Neural cell (in vitro differentiated cells): ENCODE measurements around the gene PDLIM3. TPM values are rescaled to one million over a fixed set of nuclear protein-coding genes. Genes with fewer than 3 reads are reported as not detected.

Experiments
- H2AFZ ChIP-seq: fragments of 200-600, 300-800 bp; sonication (generic), shearing (Covaris generic); 2 replicates; pipeline ENCODE4 v1.6.0; 2014; ENCODE audit warnings: low read depth, mild to moderate bottlenecking, antibody characterized with exemption, low read length, moderate library complexity
- H3F3A ChIP-seq: fragments of 200-600 bp; shearing (Covaris generic); 2 replicates; pipeline ENCODE4 v1.6.1; 2016; ENCODE audit warnings: mild to moderate bottlenecking, moderate library complexity, mixed read lengths, antibody characterized with exemption, low read length; ENCODE audit not compliant: insufficient read depth, poor library complexity, severe bottlenecking
- H3K27ac ChIP-seq: fragments of 200-600, 300-800 bp; sonication (generic), shearing (Covaris generic); 2 replicates; pipeline ENCODE4 v1.5.1; 2014; ENCODE audit warnings: mild to moderate bottlenecking, low read length, moderate library complexity
- H3K27me3 ChIP-seq: fragments of 300-800, 200-600 bp; sonication (generic), shearing (Covaris generic); 2 replicates; pipeline ENCODE4 v1.6.0; 2014; ENCODE audit warnings: mild to moderate bottlenecking, low read depth, low read length, moderate library complexity; ENCODE audit not compliant: insufficient read depth
- H3K36me3 ChIP-seq: fragments of 300-800, 200-600 bp; sonication (generic), shearing (Covaris generic); 2 replicates; pipeline ENCODE4 v1.5.1; 2014; ENCODE audit warnings: mild to moderate bottlenecking, antibody characterized with exemption, low read length, moderate library complexity; ENCODE audit not compliant: insufficient read depth
- H3K4me2 ChIP-seq: fragments of 300-800, 200-600 bp; sonication (generic), shearing (Covaris generic); 2 replicates; pipeline ENCODE4 v1.6.0; 2014; ENCODE audit warnings: mild to moderate bottlenecking, low read length
- H3K4me3 ChIP-seq: fragments of 300-800, 200-600 bp; sonication (generic), shearing (Covaris generic); 2 replicates; pipeline ENCODE4 v1.5.1; 2014; ENCODE audit warnings: mild to moderate bottlenecking, low read length, moderate library complexity
- H3K79me2 ChIP-seq: fragments of 200-600 bp; shearing (Covaris generic); replicated peaks from 2 replicates; pipeline ENCODE4 v1.6.0; 2014; ENCODE audit warnings: mild to moderate bottlenecking, low read length, moderate library complexity; ENCODE audit not compliant: insufficient read depth
- H3K9ac ChIP-seq: fragments of 300-800, 200-600 bp; sonication (generic), shearing (Covaris generic); 2 replicates; pipeline ENCODE4 v1.6.1; 2016; ENCODE audit warnings: mild to moderate bottlenecking, low read length, mixed read lengths
- H3K9me2 ChIP-seq: fragments of 200-600 bp; shearing (Covaris generic); 2 replicates; pipeline ENCODE4 v1.6.1; 2016; ENCODE audit warnings: mild to moderate bottlenecking, low read length, mixed read lengths; ENCODE audit not compliant: insufficient read depth
- H3K9me3 ChIP-seq: fragments of 200-600, 300-800 bp; sonication (generic), shearing (Covaris generic); 2 replicates; pipeline ENCODE4 v1.6.1; 2016; ENCODE audit warnings: mild to moderate bottlenecking, mixed run types, low read length, moderate library complexity, mixed read lengths
- H4K20me1 ChIP-seq: fragments of 200-600 bp; shearing (Covaris generic); 2 replicates; pipeline ENCODE4 v1.6.1; 2016; ENCODE audit warnings: mild to moderate bottlenecking, mixed run types; ENCODE audit not compliant: insufficient read depth
- EP300 ChIP-seq: fragments of 450-650 bp; conservative IDR thresholded peaks from 2 replicates; pipeline ENCODE4 v1.6.1; 2014; ENCODE audit warnings: antibody characterized with exemption, mild to moderate bottlenecking, moderate library complexity; ENCODE audit not compliant: poor library complexity, severe bottlenecking
- EZH2 ChIP-seq: fragments of 200-600, 300-800 bp; shearing (Covaris generic), sonication (generic); IDR thresholded peaks from 2 replicates; pipeline ENCODE4 v1.6.1; 2014; ENCODE audit warnings: antibody characterized with exemption, low read length, borderline replicate concordance, mild to moderate bottlenecking; ENCODE audit not compliant: insufficient read depth, poor library complexity, severe bottlenecking
- MXI1 ChIP-seq: fragments of 450-650 bp; conservative IDR thresholded peaks from 2 replicates; pipeline ENCODE4 v1.6.1; 2014; ENCODE audit warnings: antibody characterized with exemption, mild to moderate bottlenecking; ENCODE audit not compliant: poor library complexity, severe bottlenecking
- POLR2AphosphoS5 ChIP-seq: IDR thresholded peaks from 2 replicates; pipeline ENCODE4 v1.6.1; 2012
- RAD21 ChIP-seq: fragments of 450-650 bp; conservative IDR thresholded peaks from 2 replicates; pipeline ENCODE4 v1.6.1; 2014; ENCODE audit warnings: antibody characterized with exemption, mild to moderate bottlenecking, moderate library complexity
- SMC3 ChIP-seq: fragments of 450-650 bp; conservative IDR thresholded peaks from 2 replicates; pipeline ENCODE4 v1.6.1; 2014; ENCODE audit warnings: antibody characterized with exemption, mild to moderate bottlenecking, moderate library complexity; ENCODE audit not compliant: poor library complexity
- TAF1 ChIP-seq: IDR thresholded peaks from 2 replicates; pipeline ENCODE4 v1.6.1; 2012; ENCODE audit warnings: low read depth
- polyA plus RNA-seq: library from polyadenylated mRNA; depleted of rRNA; stranded (reverse); fragments of >200 nt; gene quantifications from 2 replicates; pipeline ENCODE4 v1.2.3, GENCODE V29; 2014
- TF ChIP-seq, protein P1 (sequence below): fragments of 450-650 bp; IDR thresholded peaks from 2 replicates; pipeline ENCODE4 v1.5.1; 2014; ENCODE audit warnings: antibody characterized with exemption, mild to moderate bottlenecking, moderate library complexity; ENCODE audit not compliant: poor library complexity, severe bottlenecking
- TF ChIP-seq, protein P2 (sequence below): IDR thresholded peaks from 2 replicates; pipeline ENCODE4 v1.6.1; 2012; ENCODE audit warnings: borderline replicate concordance

The PDLIM3 gene
- polyA plus RNA-seq, 1 donor from 2014 or later: 1.8 TPM

DNA sequence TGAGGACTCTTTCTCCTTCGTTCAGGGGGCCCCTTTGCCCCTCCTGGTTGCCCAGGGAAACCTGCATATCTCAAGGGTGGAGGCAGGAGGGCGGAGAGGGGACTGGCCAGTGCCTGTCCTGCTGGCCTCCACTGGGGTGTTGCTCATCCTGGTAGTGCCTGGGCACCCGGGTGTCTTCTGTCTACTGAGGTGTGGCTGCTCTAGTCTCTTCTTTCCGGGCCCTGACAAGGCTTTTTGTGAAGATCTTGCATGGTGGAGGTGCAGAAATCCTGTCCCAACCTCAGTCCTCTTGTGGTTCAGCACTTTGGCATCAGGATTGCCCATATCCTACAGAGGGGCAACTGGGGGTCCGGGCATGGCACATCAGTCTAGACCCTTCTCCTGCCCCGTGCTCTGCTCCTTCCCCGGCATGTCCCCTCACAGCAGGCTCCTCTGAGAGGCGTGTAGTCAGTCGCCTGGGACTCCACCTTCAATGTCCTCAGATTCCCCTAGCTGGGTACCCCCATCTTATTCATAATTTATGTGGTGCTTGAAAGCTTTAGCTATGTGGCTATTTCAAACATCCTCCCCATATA lies 65.6 kb downstream of the PDLIM3 start:
- TF ChIP-seq MXI1: no peak
- no peak for TF ChIP-seq SMC3
- TF ChIP-seq EP300: no peak
- TF ChIP-seq TAF1: no peak
- no peak for TF ChIP-seq POLR2AphosphoS5
- TF ChIP-seq RAD21: no peak
- no peak for TF ChIP-seq EZH2
- TF ChIP-seq, protein P1, sequence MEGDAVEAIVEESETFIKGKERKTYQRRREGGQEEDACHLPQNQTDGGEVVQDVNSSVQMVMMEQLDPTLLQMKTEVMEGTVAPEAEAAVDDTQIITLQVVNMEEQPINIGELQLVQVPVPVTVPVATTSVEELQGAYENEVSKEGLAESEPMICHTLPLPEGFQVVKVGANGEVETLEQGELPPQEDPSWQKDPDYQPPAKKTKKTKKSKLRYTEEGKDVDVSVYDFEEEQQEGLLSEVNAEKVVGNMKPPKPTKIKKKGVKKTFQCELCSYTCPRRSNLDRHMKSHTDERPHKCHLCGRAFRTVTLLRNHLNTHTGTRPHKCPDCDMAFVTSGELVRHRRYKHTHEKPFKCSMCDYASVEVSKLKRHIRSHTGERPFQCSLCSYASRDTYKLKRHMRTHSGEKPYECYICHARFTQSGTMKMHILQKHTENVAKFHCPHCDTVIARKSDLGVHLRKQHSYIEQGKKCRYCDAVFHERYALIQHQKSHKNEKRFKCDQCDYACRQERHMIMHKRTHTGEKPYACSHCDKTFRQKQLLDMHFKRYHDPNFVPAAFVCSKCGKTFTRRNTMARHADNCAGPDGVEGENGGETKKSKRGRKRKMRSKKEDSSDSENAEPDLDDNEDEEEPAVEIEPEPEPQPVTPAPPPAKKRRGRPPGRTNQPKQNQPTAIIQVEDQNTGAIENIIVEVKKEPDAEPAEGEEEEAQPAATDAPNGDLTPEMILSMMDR: no peak
- TF ChIP-seq, protein P2, sequence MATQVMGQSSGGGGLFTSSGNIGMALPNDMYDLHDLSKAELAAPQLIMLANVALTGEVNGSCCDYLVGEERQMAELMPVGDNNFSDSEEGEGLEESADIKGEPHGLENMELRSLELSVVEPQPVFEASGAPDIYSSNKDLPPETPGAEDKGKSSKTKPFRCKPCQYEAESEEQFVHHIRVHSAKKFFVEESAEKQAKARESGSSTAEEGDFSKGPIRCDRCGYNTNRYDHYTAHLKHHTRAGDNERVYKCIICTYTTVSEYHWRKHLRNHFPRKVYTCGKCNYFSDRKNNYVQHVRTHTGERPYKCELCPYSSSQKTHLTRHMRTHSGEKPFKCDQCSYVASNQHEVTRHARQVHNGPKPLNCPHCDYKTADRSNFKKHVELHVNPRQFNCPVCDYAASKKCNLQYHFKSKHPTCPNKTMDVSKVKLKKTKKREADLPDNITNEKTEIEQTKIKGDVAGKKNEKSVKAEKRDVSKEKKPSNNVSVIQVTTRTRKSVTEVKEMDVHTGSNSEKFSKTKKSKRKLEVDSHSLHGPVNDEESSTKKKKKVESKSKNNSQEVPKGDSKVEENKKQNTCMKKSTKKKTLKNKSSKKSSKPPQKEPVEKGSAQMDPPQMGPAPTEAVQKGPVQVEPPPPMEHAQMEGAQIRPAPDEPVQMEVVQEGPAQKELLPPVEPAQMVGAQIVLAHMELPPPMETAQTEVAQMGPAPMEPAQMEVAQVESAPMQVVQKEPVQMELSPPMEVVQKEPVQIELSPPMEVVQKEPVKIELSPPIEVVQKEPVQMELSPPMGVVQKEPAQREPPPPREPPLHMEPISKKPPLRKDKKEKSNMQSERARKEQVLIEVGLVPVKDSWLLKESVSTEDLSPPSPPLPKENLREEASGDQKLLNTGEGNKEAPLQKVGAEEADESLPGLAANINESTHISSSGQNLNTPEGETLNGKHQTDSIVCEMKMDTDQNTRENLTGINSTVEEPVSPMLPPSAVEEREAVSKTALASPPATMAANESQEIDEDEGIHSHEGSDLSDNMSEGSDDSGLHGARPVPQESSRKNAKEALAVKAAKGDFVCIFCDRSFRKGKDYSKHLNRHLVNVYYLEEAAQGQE: no peak
- Histone ChIP-seq H2AFZ (no peak overlapping the region), H3K9ac (no peak overlapping the region), H3K27ac (no peak overlapping the region), H3K36me3 (no peaks in the 10 kb centered on the region), H3K27me3 (no peaks in the 10 kb centered on the region), H3F3A (peaks cover 3% of the 10 kb centered on the region), H3K4me2 (no peak overlapping the region), H3K9me3 (no peaks in the 10 kb centered on the region), H4K20me1 (no peaks in the 10 kb centered on the region), H3K79me2 (no peaks in the 10 kb centered on the region), H3K4me3 (no peak overlapping the region), H3K9me2 (no peaks in the 10 kb centered on the region)

DNA sequence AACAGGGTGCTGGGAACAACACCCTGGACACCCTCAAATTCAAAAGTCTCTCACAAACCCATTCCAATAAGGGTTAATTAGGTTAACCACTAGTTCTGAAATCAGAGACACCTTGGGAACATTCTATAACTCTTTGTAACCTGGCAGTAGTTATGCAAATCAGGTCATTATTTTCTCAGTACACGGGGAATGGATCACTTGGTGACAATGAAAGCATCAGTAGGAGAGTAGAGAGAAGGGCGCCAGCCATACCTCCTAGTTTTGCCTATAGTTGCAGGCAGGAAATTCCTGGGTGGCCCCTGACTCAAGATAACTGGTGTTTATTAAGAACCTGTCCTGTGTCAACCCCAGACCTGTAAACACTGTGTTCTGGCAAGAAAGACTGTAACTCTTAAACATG lies 66.3 kb downstream of the PDLIM3 start:
- Histone ChIP-seq H3K9me3 (no peaks in the 10 kb centered on the region), H3K4me2 (no peak overlapping the region), H3K36me3 (no peaks in the 10 kb centered on the region), H3K9ac (no peak overlapping the region), H2AFZ (no peak overlapping the region), H3F3A (peaks cover 3% of the 10 kb centered on the region), H3K27ac (no peak overlapping the region), H3K79me2 (no peaks in the 10 kb centered on the region), H3K4me3 (no peak overlapping the region), H3K9me2 (no peaks in the 10 kb centered on the region), H4K20me1 (no peaks in the 10 kb centered on the region), H3K27me3 (no peaks in the 10 kb centered on the region)
- TF ChIP-seq EP300: no peak

DNA sequence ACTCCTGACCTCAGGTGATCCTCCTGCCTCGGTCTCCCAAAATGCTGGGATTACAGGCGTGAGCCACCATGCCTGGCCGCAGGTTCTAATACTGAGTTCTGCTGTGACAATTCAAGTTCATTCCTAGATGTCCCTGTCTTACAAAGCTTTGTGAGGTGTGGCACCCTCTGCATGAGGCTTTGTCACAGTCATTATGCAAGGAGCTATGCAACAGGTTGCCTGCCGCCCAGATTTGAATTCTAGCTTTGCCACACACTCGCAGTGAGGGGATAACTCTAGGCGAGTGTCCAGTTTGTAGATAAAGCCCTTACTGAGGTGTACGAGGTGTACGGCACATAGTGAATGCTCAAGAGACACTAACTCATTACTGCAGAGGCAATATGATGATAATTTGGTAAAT lies 67.3 kb downstream of the PDLIM3 start:
- no peak overlapping the region for H3K9ac ChIP-seq
- H3K9me3 ChIP-seq: no peaks in the 10 kb centered on the region
- peaks cover 3% of the 10 kb centered on the region for H3F3A ChIP-seq
- no peaks in the 10 kb centered on the region for H3K79me2 ChIP-seq
- no peak overlapping the region for H3K27ac ChIP-seq
- no peaks in the 10 kb centered on the region for H3K9me2 ChIP-seq
- H3K4me3 ChIP-seq: no peak overlapping the region
- H3K4me2 ChIP-seq: no peak overlapping the region
- no peak overlapping the region for H2AFZ ChIP-seq
- no peaks in the 10 kb centered on the region for H3K27me3 ChIP-seq
- no peaks in the 10 kb centered on the region for H4K20me1 ChIP-seq
- TF ChIP-seq, protein P2: no peak
- TF ChIP-seq SMC3 (no peak), TAF1 (no peak), POLR2AphosphoS5 (no peak), EP300 (no peak), MXI1 (no peak), EZH2 (no peak), RAD21 (no peak)
- TF ChIP-seq, protein P1: no peak
- no peaks in the 10 kb centered on the region for H3K36me3 ChIP-seq
